GM19351 (cell line): ENCODE results near the gene RDH16.
A peak's percentile ranks its signal among the peaks of the same experiment; 100 is the strongest.
"Not testable (repeated sequence)": the region's sequence is repeated elsewhere in the genome, so short reads cannot be mapped to it uniquely, and the experiment has no call there.

ENCODE experiments used
- ATAC-seq: cut with Tn5 transposase; IDR thresholded peaks from one replicate; pipeline ENCODE4 v1.9.1; 2021; ENCODE audit warnings: mild to moderate bottlenecking, moderate library complexity; ENCODE audit not compliant: unreplicated experiment

The RDH16 gene

DNA sequence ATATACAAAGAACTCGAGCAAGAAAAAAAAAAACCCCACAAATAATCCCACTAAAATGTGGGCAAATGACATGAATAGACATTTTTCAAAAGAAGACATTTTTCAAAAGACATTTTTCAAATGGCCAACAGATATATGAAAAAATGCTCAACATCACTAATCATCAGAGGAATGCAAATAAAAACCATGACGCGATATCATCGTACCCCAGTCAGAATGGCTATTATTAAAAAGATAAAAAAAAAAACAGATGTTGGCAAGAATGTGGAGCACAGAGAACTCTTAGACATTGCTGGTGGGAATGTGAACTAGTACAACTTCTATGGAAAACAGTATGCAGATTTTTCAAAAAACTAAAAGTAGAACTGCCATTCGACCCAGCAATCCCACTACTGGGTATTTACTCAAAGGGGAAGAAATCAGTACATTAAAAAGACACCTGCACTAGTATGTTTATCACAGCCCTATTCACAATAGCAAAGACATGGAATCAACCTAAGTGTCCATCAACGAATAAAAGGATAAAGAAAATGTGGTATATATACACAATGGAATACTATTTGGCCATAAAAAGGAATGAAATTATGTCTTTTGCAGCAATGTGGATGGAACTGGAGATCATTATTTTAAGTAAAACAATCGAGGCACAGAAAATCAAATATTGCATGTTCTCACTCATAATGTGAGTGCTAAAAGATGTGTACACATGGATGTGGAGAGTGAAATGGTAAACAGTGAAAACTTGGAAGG, 32.6 kb upstream of the RDH16 start:
- no peak for ATAC-seq

DNA sequence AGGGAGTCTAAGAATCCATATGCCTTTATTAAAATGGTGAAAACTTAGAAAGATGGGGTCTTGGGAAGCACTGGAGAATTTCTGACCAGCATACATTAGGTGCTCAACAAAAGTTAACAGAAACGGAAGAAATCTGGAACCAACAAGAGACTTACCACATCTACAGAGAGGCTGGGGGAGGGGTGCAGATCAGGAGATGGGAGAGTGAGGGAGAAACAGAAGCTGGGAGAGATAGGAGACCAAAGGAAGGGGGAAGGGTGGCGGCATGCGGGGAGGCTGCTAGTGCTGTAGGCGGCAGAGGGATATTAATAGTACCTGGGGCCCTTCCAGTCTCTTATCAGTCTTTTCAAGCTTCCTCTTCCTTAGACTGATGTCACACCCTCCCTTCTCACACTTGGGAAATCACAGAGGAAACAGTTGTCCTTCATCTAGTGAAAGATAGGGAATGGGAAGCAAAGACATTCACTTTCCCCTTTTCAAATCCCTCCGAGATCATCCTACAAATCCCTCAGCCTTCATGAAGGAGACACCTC, 30.9 kb upstream of the RDH16 start:
- ATAC-seq = no peak

DNA sequence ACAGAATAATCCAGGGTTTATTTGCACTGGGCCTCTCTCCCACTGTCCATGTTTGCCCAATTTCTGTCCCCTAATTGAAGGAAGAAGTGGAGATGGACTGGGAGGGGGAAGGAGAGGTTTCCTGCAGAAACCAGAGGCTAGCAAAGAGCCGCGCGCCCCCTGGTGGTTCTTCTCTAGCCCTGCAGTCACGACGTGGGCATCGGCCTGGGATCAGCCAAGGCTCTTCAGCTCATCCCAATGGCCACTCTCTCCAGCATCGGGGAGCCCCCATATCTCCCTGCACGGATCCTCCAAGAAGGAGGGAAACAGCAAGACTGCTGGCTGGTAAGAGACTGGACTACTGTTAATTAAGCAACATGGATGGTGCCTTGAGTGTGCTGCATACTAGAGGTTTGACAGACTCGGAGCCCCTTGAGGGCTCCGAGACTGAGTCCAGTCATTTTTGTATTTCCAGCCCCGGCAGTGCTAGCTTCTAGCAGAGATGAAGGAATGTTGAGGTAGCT, 30.2 kb upstream of the RDH16 start:
- ATAC-seq = peak; percentile 48

DNA sequence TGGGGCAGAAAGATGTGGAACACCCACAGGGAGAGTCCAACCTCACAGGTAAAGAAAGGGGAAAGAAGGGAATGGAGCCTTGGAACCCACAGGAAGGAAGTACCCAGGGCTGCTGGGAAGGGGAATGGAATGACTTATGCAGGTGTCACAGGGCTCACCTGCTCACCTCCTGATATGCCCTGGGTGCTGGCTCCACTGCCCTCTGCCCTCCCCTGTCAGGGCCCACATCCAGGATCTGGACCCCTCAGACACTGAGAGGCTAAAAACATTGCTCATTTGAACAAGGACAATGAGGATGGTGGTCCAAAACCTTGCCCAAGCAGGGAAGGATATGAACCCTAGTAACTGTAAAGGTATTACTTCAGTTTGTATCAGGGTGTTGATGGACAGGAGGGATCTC, 29.6 kb upstream of the RDH16 start:
- no peak for ATAC-seq

DNA sequence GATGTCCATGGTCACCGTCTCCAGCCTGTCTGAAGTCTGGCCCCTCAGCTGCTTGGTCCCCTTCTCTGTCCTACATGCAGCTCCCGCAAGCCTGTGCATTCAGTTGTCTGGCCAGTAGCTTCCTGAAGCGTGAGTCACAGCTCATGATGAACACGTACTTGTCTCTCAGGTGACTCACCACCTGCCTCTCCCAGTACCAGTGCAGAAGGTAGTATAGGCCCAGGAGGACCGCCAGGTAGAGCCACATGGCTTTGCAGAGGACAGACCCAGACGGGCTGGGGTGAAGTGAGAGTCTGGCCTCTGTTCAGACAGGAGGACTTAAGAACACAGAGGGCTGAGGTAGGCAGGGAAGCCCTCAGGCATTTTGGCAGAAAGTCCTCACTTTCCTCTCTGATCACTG, 28.3 kb upstream of the RDH16 start:
- ATAC-seq = not testable (repeated sequence)

DNA sequence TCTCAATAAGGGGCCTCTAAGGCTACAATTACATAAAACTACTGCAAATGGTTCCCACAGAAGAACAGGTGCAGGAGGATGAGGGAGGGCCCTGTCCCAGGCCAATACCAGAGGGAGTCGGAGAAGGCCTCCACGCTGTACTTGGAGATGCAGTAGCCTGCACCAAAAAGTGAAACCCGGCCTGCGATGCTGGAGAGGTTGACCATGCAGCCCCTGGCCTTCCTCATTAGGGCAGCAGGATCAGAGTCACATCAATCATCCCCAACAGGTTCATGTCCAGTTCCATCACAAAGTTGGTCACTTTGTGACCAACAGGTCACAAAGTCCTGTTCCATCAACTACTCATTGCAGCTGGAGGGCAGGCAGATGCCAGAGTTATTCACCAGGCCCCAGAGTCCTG, 26.0 kb upstream of the RDH16 start:
- no peak for ATAC-seq

DNA sequence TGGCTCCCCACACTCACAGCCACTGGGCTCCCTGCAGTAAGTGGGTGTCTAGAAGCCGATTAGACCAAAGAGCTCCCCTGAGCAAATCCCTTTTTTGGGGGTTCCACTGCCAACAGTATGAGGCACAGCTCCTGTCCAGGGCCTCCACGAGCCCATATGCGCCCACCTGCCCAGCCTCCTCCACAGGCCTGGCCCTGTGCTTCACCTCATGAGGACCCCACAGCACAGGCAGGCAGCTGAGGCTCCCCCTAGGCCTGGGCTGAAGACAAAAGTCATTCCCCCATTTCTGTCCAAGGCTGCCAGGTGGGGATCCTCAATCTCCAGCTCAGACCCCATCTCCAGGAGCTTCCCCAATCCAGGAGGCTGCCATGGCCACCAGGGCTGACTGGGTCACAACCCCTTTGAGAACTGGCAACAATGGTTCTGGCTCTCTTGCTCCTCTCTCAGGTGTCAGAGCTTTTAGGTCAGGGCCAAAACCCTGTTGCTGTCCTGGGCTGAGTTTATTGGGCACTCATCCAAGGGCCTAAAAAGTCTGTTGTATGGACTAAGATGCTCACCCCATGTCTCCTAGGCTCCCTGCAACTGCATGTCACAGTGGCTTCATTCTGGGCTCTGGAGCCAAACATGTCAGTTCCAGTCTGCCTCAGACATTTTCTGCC, 25.3 kb upstream of the RDH16 start:
- ATAC-seq = not testable (repeated sequence)

DNA sequence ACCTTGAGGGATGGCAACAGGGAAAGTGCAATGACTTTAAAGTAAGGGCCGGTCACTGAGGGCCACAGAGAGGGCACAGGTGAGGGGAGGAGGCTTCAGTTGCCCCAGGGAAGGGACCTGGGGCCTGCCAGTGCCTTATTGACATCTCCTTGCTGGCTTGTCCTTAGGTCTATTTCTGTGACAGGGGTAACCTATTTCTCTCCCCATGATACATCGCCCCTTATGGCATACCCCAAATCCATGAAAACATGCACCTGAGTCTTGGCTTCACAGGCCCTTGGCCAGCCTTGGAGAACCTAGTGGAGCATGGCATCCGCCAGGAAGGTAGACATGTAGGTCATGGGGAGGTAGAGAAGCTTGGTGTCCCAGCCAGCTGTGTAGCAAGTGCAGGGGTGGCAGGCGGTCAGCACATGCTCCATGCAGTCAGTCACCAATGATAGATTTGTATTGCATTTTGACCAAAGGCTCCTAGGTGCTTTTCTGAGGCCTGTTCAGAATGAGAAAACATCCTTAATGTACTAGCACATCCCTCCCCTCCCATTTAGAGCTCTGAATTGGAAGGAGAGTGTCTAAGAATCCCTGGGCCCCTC, 23.6 kb upstream of the RDH16 start:
- ATAC-seq = no peak

DNA sequence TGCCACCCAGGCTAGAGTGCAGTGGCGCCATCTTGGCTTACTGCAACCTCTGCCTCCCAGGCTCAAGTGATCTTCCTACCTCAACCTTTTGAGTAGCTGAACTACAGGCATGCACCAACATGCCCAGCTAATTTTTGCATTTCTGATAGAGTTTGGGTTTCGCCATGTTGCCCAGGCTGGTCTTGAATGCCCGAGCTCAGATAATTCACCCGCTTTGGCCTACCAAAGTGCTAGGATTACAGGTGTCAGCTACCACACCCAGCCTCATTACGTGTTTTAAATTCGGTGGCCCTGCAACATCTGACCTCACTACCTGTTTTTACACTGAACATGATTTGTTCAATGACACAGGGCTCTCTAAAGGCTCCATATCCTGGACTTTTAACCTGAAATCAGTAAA, 22.9 kb upstream of the RDH16 start:
- ATAC-seq = no peak

DNA sequence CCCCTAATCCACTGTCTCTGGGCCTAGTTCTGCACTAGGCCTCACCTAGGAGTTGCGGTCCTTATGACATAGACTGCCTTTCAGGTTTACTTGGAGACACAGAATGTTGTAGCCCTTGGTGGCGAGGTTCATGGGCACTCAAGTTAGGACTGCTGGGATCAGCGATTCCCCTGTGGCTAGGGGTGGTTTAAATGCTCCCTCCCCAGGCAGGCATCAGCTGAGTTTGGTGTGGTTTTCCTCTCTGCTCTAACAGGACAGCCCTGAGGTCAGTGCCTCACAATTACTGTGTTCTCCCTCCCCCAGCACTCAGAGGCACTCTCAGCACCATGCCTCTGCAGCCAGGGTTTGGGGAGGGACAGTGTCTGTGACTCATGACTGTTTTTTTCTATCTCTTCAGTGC, 22.2 kb upstream of the RDH16 start:
- no peak for ATAC-seq

DNA sequence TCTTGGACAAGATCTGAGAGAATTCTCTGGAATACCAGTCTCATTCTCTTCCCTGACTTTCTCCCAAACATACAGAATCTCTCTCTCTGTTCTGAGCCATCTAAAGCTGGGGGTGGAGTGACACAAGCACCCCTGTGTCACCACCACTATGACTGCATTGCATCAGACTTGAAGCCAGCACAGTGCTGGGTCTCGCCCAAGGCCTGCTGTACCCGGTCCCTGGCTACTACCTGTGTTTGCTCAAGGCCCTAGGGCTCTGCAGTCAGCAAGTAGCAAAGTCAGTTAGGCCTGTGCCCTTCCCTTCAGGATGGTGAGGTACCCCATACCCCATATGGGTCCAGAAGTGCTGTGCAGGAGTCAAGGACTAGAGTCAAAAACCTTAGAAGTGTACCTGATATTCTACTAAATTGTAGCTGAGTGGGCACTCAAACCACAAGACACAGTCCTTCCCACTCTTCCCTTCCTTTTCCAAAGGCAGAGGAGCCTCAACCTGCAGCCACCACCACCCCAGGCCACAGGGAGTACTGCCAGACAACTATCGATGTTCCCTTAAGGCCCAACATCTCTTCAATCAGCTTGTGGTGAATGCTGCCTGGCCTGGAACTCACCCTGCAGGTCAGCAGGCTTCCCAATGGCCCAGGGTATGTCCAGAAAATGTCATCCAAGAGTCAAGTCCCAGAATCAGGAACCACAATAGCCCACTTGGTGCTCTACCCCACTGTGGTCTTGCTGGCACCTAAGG, 21.2 kb upstream of the RDH16 start:
- ATAC-seq = no peak

DNA sequence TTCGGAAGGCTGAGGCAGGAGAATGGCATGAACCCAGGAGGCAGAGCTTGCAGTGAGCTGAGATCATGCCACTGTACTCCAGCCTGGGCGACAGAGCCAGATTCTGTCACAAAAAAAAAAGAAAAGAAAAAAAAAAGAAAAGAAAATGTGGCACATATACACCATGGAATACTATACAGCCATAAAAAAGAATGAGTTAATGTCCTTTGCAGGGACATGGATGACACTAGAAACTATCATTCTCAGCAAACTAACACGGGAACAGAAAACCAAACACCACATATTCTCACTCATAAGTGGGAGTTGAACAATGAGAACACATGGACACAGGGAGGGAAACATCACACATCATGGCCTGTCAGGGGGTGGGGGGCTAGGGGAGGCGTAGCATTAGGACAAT, 20.0 kb upstream of the RDH16 start:
- ATAC-seq = not testable (repeated sequence)

DNA sequence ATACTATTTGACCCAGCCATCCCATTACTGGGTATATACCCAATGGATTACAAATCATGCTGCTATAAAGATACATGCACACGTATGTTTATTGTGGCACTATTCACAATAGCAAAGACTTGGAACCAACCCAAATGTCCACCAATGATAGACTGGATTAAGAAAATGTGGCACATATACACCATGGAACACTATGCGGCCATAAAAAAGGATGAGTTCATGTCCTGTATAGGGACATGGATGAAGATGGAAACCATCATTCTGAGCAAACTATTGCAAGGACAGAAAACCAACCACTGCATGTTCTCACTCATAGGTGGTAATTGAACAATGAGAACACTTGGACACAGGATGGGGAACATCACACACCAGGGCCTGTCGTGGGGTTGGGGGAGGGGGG, 16.8 kb upstream of the RDH16 start:
- ATAC-seq = not testable (repeated sequence)

DNA sequence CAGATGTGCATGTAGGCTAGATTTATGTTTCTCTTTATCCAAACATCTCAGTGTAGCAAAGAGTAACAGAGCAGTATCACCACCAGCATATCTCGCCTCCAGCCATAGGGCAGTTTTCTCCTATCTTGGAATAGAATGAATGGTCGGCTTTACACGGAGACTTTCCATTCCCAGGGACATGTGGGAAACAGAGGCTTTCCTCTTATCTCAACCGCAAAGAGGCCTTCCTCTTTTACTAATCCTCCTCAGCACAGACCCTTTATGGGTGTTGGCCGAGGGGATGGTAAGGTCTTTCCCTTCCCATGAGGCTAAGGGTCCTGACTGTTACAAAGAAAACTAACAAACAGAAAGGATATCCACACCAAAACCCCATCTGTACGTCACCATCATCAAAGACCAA, 11.5 kb upstream of the RDH16 start:
- ATAC-seq = not testable (repeated sequence)

DNA sequence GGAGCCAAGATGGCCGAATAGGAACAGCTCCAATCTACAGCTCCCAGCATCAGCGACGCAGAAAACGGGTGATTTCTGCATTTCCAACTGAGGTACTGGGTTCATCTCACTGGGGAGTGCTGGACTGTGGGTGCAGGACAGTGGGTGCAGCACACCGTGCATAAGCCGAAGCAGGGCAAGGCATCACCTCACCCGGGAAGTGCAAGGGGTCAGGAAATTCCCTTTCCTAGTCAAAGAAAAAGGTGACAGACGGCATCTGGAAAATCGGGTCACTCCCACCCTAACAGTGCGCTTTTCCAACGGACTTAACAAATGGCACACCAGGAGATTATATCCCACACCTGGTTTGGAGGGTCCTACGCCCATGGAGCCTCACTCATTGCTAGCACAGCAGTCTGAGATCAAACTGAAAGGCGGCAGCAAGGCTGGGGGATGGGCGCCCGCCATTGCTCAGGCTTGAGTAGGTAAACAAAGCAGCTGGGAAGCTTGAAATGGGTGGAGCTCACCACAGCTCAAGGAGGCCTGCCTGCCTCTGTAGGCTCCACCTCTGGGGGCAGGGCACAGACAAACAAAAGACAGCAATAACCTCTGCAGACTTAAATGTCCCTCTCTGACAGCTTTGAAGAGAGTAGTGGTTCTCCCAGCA, 8.7 kb upstream of the RDH16 start:
- ATAC-seq = not testable (repeated sequence)

DNA sequence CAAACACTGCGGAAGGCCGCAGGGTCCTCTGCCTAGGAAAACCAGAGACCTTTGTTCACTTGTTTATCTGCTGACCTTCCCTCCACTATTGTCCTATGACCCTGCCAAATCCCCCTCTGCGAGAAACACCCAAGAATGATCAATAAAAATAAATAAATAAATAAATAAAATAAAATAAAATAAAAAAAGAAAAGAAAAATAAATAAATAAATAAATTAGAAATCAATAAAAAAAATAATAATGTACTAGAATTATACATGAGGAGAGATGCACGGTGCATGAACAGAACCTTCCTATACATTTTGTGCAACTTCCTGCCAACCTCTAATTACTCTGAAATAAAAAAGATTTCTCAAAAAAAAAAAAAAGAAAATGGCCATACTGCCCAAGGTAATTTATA, 7.7 kb upstream of the RDH16 start:
- ATAC-seq = not testable (repeated sequence)

DNA sequence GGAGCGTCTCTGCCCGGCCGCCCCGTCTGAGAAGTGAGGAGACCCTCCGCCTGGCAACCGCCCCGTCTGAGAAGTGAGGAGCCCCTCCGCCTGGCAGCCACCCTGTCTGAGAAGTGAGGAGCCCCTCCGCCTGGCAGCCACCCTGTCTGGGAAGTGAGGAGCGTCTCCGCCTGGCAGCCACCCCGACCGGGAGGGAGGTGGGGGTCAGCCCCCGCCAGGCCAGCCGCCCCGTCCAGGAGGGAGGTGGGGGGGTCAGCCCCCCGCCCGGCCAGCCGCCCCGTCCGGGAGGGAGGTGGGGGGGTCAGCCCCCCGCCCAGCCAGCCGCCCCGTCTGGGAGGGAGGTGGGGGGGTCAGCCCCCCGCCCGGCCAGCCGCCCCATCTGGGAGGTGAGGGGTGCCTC, 6.1 kb upstream of the RDH16 start:
- ATAC-seq = not testable (repeated sequence)

DNA sequence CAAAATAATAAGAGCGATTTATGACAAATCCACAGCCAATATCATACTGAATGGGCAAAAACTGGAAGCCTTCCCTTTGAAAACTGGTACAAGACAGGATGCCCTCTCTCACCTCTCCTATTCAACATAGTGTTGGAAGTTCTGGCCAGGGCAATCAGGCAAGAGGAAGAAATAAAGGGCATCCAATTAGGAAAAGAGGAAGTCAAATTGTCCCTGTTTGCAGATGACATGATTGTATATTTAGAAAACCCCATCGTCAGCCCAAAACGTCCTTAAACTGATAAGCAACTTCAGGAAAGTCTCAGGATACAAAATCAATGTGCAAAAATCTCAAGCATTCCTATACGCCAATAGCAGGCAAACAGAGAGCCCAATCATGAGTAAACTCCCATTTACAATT, 4.8 kb upstream of the RDH16 start:
- not testable (repeated sequence) for ATAC-seq

DNA sequence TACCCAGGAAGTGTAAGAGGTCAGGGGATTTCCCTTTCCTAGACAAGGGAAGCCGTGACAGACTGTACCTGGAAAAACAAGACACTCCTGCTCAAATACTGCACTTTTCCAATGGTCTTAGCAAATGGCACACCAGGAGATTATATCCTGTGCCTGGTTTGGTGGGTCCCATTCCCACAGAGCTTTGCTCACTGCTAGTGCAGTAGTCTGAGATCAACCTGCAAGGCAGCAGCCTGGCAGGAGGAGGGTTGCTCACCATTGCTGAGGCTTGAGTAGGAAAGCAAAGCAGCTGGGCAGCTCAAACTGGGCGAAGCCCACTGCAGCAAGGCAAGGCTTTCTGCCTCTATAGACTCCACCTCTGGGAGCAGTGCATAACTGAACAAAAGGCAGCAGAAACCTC, 1.0 kb upstream of the RDH16 start:
- ATAC-seq = no peak

DNA sequence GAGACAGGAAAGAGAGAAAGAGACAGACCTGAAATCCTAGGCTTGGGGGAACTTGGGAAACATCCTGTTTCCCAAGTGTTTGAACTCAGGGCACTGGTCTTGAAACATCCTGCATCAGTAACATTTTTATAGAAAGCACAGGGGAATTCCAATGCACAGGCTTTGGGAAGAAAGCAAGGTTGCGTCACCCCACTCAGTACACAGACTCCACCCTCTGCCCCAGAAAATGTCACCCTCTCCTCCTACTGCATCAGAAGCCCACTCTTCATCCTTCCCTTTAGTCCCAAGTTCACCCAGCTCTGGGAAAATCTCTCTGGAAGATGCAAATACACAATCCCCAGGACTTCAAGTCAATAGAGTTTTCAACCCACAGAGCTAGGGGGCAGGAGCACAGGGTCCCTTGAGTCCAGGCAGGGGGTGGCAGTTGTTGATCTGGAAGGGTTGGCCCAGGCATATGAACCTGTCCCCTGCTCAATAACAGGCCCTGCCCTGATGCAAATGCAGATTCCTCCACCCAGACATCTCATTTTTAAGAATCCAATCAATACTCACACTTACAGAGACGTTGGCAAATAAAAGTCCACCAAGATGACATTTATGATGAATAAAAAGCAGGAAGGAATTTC, 1.7 kb downstream of the RDH16 start:
- ATAC-seq = no peak
